ENCODE measurements around the gene TBX19. TPM values are rescaled to one million over a fixed set of nuclear protein-coding genes. Genes with fewer than 3 reads are reported as not detected.

The TBX19 gene
- total RNA-seq, 1 experiment from 2014 or later = 2.8 TPM

DNA sequence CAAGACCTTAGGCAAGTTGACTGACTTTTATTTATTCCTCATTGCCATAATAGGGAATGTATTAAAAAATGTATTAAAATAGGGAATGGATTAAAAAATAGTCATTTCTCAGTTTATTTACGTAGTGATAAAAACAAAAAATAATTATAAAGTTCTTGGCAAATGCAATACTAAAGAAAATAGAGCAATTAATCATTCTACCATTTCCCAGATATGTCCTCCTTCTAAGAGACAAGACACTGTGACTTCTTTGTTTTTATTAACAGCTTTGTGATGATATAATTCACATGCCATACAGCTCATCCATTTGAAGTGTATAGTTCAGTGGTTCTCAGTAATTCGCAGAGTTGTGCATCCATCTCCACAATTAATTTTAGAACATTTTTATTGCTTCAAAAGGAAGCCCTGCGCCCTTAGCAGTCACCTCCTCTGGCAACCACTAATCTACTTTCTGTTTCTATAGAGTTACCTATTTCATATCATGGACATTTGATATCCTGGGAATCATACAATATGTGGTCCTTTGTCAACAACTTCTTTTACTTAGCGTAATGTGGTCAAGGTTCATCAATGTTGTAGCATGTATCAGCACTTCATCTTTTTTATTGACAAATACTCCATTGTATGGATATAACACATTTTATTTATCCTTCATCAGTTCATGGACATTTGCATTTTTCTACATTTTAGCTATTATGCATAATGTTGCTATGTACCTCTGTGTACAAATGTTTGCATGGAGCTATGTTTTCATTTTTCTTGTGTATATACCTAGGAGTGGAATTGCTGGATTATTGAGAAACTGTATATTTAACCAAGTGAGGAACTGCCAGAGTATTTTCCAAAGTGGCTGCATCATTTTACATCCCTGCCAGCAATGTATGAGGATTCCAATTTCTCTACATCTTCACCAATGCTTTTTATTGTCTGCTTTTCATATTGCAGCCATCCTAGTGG, 5.6 kb downstream of the TBX19 start:
- ChIA-PET CTCF (no interaction called here), POLR2A (no interaction called here)
- Mint-ChIP-seq H3K36me3 (ENCODE audit: insufficient read depth, unreplicated experiment) (no peaks in the 10 kb centered on the region), H3K4me3 (ENCODE audit: unreplicated experiment) (no peak overlapping the region), H3K27ac (ENCODE audit: unreplicated experiment) (no peak overlapping the region), H3K27me3 (ENCODE audit: insufficient read depth, unreplicated experiment) (no peaks in the 10 kb centered on the region), H3K4me1 (ENCODE audit: low read depth, unreplicated experiment) (no peaks in the 10 kb centered on the region), H3K9me3 (ENCODE audit: unreplicated experiment) (no peaks in the 10 kb centered on the region)
- no peak for DNase-seq
- Histone ChIP-seq H3K4me3 (ENCODE audit: low read depth, low read length) (no peak overlapping the region), H3K4me1 (no peaks in the 10 kb centered on the region), H3K27me3 (replicated peaks; ENCODE audit: control insufficient read depth, insufficient read depth, low read length) (no peaks in the 10 kb centered on the region), H3K36me3 (ENCODE audit: control insufficient read depth, insufficient read depth, low read length) (no peaks in the 10 kb centered on the region), H3K9me3 (no peaks in the 10 kb centered on the region)
- BruUV-seq (replicated peaks) = no TSS peak
- intact Hi-C loops (cut with micrococcal nuclease; ENCODE audit: unreplicated experiment) = no loop called here
- TF ChIP-seq, protein P1, sequence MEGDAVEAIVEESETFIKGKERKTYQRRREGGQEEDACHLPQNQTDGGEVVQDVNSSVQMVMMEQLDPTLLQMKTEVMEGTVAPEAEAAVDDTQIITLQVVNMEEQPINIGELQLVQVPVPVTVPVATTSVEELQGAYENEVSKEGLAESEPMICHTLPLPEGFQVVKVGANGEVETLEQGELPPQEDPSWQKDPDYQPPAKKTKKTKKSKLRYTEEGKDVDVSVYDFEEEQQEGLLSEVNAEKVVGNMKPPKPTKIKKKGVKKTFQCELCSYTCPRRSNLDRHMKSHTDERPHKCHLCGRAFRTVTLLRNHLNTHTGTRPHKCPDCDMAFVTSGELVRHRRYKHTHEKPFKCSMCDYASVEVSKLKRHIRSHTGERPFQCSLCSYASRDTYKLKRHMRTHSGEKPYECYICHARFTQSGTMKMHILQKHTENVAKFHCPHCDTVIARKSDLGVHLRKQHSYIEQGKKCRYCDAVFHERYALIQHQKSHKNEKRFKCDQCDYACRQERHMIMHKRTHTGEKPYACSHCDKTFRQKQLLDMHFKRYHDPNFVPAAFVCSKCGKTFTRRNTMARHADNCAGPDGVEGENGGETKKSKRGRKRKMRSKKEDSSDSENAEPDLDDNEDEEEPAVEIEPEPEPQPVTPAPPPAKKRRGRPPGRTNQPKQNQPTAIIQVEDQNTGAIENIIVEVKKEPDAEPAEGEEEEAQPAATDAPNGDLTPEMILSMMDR (IDR thresholded peaks at IDR 0.05; ENCODE audit: insufficient read depth in 1 of 2, low read depth in 1 of 2, low read length in 1 of 2, severe bottlenecking in 1 of 2, unreplicated experiment in 1 of 2) = no peak

DNA sequence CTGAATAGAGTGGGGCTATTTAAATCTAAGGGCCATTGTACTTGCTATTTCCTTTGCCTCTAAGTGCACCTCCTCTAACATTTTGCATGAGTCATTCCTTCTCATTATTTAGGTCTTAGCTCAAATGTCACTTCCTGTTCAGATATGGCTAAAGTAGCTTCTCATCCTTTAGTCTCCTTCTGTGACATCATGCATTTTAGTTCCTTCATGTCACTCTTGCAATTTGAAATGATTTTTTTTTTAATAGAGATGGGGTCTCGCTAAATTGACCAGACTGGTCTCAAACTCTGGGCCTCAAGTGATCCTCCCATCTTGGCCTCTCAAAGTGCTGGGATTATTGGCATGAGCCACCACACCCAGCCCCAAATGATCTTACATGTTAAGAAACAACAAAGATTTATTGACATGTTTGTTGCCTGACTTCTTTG, 6.6 kb downstream of the TBX19 start:
- Histone ChIP-seq H3K27me3 (replicated peaks; ENCODE audit: control insufficient read depth, insufficient read depth, low read length) (no peaks in the 10 kb centered on the region), H3K4me1 (no peaks in the 10 kb centered on the region), H3K9me3 (no peaks in the 10 kb centered on the region), H3K4me3 (ENCODE audit: low read depth, low read length) (no peak overlapping the region), H3K36me3 (ENCODE audit: control insufficient read depth, insufficient read depth, low read length) (no peaks in the 10 kb centered on the region)
- TF ChIP-seq, protein P1 (IDR thresholded peaks at IDR 0.05; ENCODE audit: insufficient read depth in 1 of 2, low read depth in 1 of 2, low read length in 1 of 2, severe bottlenecking in 1 of 2, unreplicated experiment in 1 of 2) = no peak
- H3K36me3 Mint-ChIP-seq (ENCODE audit: insufficient read depth, unreplicated experiment) = no peaks in the 10 kb centered on the region
- H3K27me3 Mint-ChIP-seq (ENCODE audit: insufficient read depth, unreplicated experiment) = no peaks in the 10 kb centered on the region
- CTCF ChIA-PET = no interaction called here
- no peak overlapping the region for H3K4me3 Mint-ChIP-seq (ENCODE audit: unreplicated experiment)
- POLR2A ChIA-PET = no interaction called here
- no peaks in the 10 kb centered on the region for H3K4me1 Mint-ChIP-seq (ENCODE audit: low read depth, unreplicated experiment)
- H3K9me3 Mint-ChIP-seq (ENCODE audit: unreplicated experiment) = no peaks in the 10 kb centered on the region
- BruUV-seq (replicated peaks) = no TSS peak
- H3K27ac Mint-ChIP-seq (ENCODE audit: unreplicated experiment) = no peak overlapping the region
- no peak for DNase-seq
- intact Hi-C loops (cut with micrococcal nuclease; ENCODE audit: unreplicated experiment) = no loop called here

DNA sequence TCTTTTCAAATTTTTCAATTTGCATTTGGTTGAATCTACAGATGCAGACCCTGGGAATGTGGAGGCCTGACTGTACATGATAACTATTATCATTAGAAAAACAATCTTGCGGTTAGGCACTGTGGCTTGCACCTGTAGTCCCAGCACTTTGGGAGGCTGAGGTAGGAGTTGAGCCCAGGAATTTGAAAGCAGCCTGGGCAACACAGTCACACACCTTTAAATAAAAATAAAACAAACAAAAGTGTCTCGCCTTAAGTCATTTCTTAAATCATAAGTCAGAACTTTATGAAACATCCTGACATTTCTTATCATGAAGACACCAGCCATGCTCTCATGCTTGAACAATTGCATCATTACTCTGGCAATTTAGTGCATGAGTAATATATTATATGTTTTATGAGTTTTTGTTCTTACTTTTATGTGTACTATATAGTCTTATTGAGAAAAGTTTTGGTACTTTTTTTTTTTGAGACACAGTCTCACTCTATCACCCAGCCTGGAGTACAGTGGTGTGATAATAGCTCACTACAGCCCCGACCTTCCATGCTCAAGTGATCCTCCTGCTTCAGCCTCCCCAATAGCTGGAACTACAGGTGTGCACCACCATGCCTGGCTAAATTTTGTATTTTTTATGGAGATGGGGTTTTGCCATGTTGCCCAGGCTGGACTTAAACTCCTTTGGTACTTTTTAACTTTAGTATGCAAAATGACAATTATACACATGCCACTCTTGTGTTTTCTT, 7.8 kb downstream of the TBX19 start:
- H3K36me3 ChIP-seq (ENCODE audit: control insufficient read depth, insufficient read depth, low read length) = no peaks in the 10 kb centered on the region
- H3K4me3 ChIP-seq (ENCODE audit: low read depth, low read length) = no peak overlapping the region
- ChIA-PET POLR2A (no interaction called here), CTCF (no interaction called here)
- H3K9me3 ChIP-seq = no peaks in the 10 kb centered on the region
- Mint-ChIP-seq H3K4me3 (ENCODE audit: unreplicated experiment) (no peak overlapping the region), H3K27ac (ENCODE audit: unreplicated experiment) (no peak overlapping the region), H3K36me3 (ENCODE audit: insufficient read depth, unreplicated experiment) (no peaks in the 10 kb centered on the region), H3K9me3 (ENCODE audit: unreplicated experiment) (no peaks in the 10 kb centered on the region), H3K27me3 (ENCODE audit: insufficient read depth, unreplicated experiment) (no peaks in the 10 kb centered on the region), H3K4me1 (ENCODE audit: low read depth, unreplicated experiment) (no peaks in the 10 kb centered on the region)
- no TSS peak for BruUV-seq (replicated peaks)
- intact Hi-C loops (cut with micrococcal nuclease; ENCODE audit: unreplicated experiment) = no loop called here
- H3K27me3 ChIP-seq (replicated peaks; ENCODE audit: control insufficient read depth, insufficient read depth, low read length) = no peaks in the 10 kb centered on the region
- no peaks in the 10 kb centered on the region for H3K4me1 ChIP-seq
- DNase-seq = no peak
- TF ChIP-seq, protein P1 (IDR thresholded peaks at IDR 0.05; ENCODE audit: insufficient read depth in 1 of 2, low read depth in 1 of 2, low read length in 1 of 2, severe bottlenecking in 1 of 2, unreplicated experiment in 1 of 2) = no peak
